NCI-H82 treated with DMSO at 0.1 percent for 48 hours (cell line): ENCODE results near the gene CCDC92B.
A peak's percentile ranks its signal among the peaks of the same experiment; 100 is the strongest.
"Not testable (repeated sequence)": the region's sequence is repeated elsewhere in the genome, so short reads cannot be mapped to it uniquely, and the experiment has no call there.

Experiments
- DNase-seq: peaks from one replicate; lab custom pipeline; 2025; ENCODE audit not compliant: unreplicated experiment; lab: John Stamatoyannopoulos, UW

Gene CCDC92B

GRCh38 chr17:2691069-2691871 is 58.2 kb downstream of the CCDC92B start:
- no peak for DNase-seq

- no peak for DNase-seq
Measured at GRCh38 chr17:2690165-2691068, 59.0 kb downstream of the CCDC92B start.

GRCh38 chr17:2689411-2690164 is 59.9 kb downstream of the CCDC92B start:
- no peak for DNase-seq

- peak; percentile 84 for DNase-seq
Measured at GRCh38 chr17:2688351-2689342, 60.8 kb downstream of the CCDC92B start.

- no peak for DNase-seq
Measured at GRCh38 chr17:2687074-2687418, 62.4 kb downstream of the CCDC92B start.

- no peak for DNase-seq
Measured at GRCh38 chr17:2685696-2686095, 63.8 kb downstream of the CCDC92B start.

GRCh38 chr17:2684549-2684948 is 64.9 kb downstream of the CCDC92B start:
- DNase-seq = no peak

GRCh38 chr17:2683912-2684311 is 65.5 kb downstream of the CCDC92B start:
- DNase-seq = no peak

GRCh38 chr17:2682176-2682938 is 67.1 kb downstream of the CCDC92B start:
- DNase-seq = no peak

GRCh38 chr17:2681650-2682049 is 67.8 kb downstream of the CCDC92B start:
- no peak for DNase-seq

GRCh38 chr17:2680961-2681360 is 68.5 kb downstream of the CCDC92B start:
- DNase-seq = no peak

GRCh38 chr17:2679247-2679646 is 70.2 kb downstream of the CCDC92B start:
- not testable (repeated sequence) for DNase-seq
